Esophagus muscularis mucosa (tissue), 4 donors: ENCODE data around the gene UBE2E2. TPM values are rescaled to one million over a fixed set of nuclear protein-coding genes. Genes with fewer than 3 reads are reported as not detected.

Source experiments
- DNase-seq: peaks from one replicate; pipeline ENCODE4 v3.0.0-alpha.2; 2017; ENCODE audit errors: extremely low spot score
- H3K27ac ChIP-seq, 4 donors: fragments of 200-600 bp; sonication (generic); replicated peaks in 1 of 4; 1 replicate in 3 of 4; 2 replicates in 1 of 4; pipeline ENCODE4 v1.5.1; 2016 to 2019; ENCODE audit warnings: mild to moderate bottlenecking in 1 of 4
- H3K27me3 ChIP-seq, 4 donors: fragments of 200-600 bp; sonication (generic); one replicate each; pipeline versions ENCODE4 v1.5.1 to v1.6.0; 2016 to 2019
- H3K36me3 ChIP-seq, 4 donors: fragments of 200-600 bp; sonication (generic); one replicate each; pipeline ENCODE4 v1.5.1; 2016 to 2019
- H3K4me1 ChIP-seq, 4 donors: fragments of 200-600 bp; sonication (generic); one replicate each; pipeline ENCODE4 v1.5.1; 2016 to 2019
- H3K4me3 ChIP-seq, 4 donors: fragments of 200-600 bp; sonication (generic); 1 replicate in 2 of 4; 2 replicates in 2 of 4; pipeline ENCODE4 v1.5.1; 2016 to 2019; ENCODE audit warnings: mild to moderate bottlenecking in 4 of 4, moderate library complexity in 1 of 4
- H3K9me3 ChIP-seq, 4 donors: fragments of 200-600 bp; sonication (generic); 1 replicate in 3 of 4; 2 replicates in 1 of 4; pipeline ENCODE4 v1.5.1; 2016 to 2019
- EP300 ChIP-seq: sonication (generic); formaldehyde crosslinking; IDR thresholded peaks from one replicate; pipeline ENCODE4 v1.6.1; 2017; ENCODE audit warnings: antibody characterized with exemption
- POLR2A ChIP-seq: fragments of 450-650 bp; IDR thresholded peaks from one replicate; pipeline ENCODE4 v1.6.1; 2017; ENCODE audit warnings: antibody characterized with exemption, moderate library complexity, mild to moderate bottlenecking, low read depth
- POLR2AphosphoS5 ChIP-seq, 2 donors: sonication (generic); formaldehyde crosslinking; IDR thresholded peaks; one replicate each; pipeline ENCODE4 v1.6.1; 2017; ENCODE audit warnings: antibody characterized with exemption in 2 of 2
- WGBS: methylation state at CpG from one replicate; pipeline ENCODE4 v1.1.5; 2018; 5-methylcytosine and 5-hydroxymethylcytosine counted together
- intact Hi-C: fragments of 100-400 bp; cut with DNase I; formaldehyde crosslinking; loops from one replicate; pipeline ENCODE4 v1.15.1; 2023
- total RNA-seq, 4 donors: library from RNA; depleted of rRNA; stranded (reverse); fragments of >200 nt; gene quantifications; one replicate each; pipeline versions ENCODE4 v1.1.0 to v1.2.1, GENCODE V29; 2016
- TF ChIP-seq, protein P1 (sequence below), 3 experiments: fragments of 200-600 bp in 2 of 3; fragments of 450-650 bp in 1 of 3; sonication (generic) in 2 of 3; IDR thresholded peaks; one replicate each; pipeline ENCODE4 v1.5.1; 2017 to 2019; ENCODE audit warnings: antibody characterized with exemption in 3 of 3, mild to moderate bottlenecking in 2 of 3, moderate library complexity in 1 of 3

Gene UBE2E2
- total RNA-seq, 4 donors from 2014 or later, result 53.5 to 143 (median 90.3) TPM

DNA sequence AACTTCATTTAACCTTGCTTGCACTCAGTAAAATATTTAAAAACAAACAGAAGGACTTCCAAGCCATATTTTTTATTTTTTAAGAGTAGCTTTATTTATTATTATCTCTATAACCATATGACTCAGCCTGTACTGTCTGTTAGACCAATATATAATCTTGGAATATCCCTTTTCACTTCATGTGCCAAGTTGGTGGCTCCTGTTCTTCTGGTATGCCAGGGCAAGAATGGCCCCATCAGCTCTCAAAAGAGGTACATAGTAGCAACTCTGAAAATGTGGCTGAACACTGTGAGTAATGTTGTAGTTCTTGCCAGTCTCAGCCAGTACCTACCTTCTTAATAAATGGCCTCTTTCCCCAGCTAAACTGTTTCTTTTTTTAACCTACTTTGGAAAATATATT is 345.6 kb downstream of the UBE2E2 start:
- intact Hi-C loops, result no loop called here
- no peaks in the 10 kb centered on the region for H3K36me3 ChIP-seq
- H3K27ac ChIP-seq, result no peak overlapping the region
- no peaks in the 10 kb centered on the region for H3K27me3 ChIP-seq
- DNase-seq, result no peak
- H3K4me1 ChIP-seq, result no peaks in the 10 kb centered on the region
- no peak overlapping the region for H3K4me3 ChIP-seq
- TF ChIP-seq POLR2AphosphoS5 (IDR thresholded peaks at IDR 0.05) (no peak), EP300 (no peak), POLR2A (no peak)
- TF ChIP-seq, protein P1, sequence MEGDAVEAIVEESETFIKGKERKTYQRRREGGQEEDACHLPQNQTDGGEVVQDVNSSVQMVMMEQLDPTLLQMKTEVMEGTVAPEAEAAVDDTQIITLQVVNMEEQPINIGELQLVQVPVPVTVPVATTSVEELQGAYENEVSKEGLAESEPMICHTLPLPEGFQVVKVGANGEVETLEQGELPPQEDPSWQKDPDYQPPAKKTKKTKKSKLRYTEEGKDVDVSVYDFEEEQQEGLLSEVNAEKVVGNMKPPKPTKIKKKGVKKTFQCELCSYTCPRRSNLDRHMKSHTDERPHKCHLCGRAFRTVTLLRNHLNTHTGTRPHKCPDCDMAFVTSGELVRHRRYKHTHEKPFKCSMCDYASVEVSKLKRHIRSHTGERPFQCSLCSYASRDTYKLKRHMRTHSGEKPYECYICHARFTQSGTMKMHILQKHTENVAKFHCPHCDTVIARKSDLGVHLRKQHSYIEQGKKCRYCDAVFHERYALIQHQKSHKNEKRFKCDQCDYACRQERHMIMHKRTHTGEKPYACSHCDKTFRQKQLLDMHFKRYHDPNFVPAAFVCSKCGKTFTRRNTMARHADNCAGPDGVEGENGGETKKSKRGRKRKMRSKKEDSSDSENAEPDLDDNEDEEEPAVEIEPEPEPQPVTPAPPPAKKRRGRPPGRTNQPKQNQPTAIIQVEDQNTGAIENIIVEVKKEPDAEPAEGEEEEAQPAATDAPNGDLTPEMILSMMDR (IDR thresholded peaks at IDR 0.05), result no peak
- no peaks in the 10 kb centered on the region for H3K9me3 ChIP-seq

GRCh38 chr3:23549148-23549910 is 346.2 kb downstream of the UBE2E2 start:
- 95% methylated on average over 8 of the region's 8 CpGs for WGBS
- no peak overlapping the region for H3K27ac ChIP-seq
- H3K4me1 ChIP-seq, result no peaks in the 10 kb centered on the region
- H3K9me3 ChIP-seq, result no peaks in the 10 kb centered on the region
- no peaks in the 10 kb centered on the region for H3K27me3 ChIP-seq
- intact Hi-C loops, result no loop called here
- DNase-seq, result no peak
- H3K36me3 ChIP-seq, result no peaks in the 10 kb centered on the region
- no peak overlapping the region for H3K4me3 ChIP-seq
- TF ChIP-seq POLR2AphosphoS5 (IDR thresholded peaks at IDR 0.05) (no peak), EP300 (no peak), POLR2A (no peak)
- TF ChIP-seq, protein P1 (IDR thresholded peaks at IDR 0.05), result no peak

- Histone ChIP-seq H3K36me3 (no peaks in the 10 kb centered on the region), H3K4me3 (no peak overlapping the region), H3K4me1 (no peaks in the 10 kb centered on the region), H3K27me3 (no peaks in the 10 kb centered on the region), H3K9me3 (no peaks in the 10 kb centered on the region), H3K27ac (no peak overlapping the region)
- no peak for TF ChIP-seq EP300
- TF ChIP-seq POLR2A, result no peak
- TF ChIP-seq POLR2AphosphoS5 (IDR thresholded peaks at IDR 0.05), result no peak
- TF ChIP-seq, protein P1 (IDR thresholded peaks at IDR 0.05), result no peak
- 100% methylated on average over 1 of the region's 1 CpG for WGBS
- no peak for DNase-seq
- intact Hi-C loops, result no loop called here
Measured at GRCh38 chr3:23550402-23550801, 347.3 kb downstream of the UBE2E2 start.

GRCh38 chr3:23552506-23552905 is 349.4 kb downstream of the UBE2E2 start:
- intact Hi-C loops, result no loop called here
- WGBS, result 82% methylated on average over 1 of the region's 1 CpG
- no peaks in the 10 kb centered on the region for H3K36me3 ChIP-seq
- no peak overlapping the region for H3K27ac ChIP-seq
- no peaks in the 10 kb centered on the region for H3K27me3 ChIP-seq
- H3K4me3 ChIP-seq, result no peak overlapping the region
- H3K4me1 ChIP-seq, result no peaks in the 10 kb centered on the region
- TF ChIP-seq POLR2A (no peak), EP300 (no peak), POLR2AphosphoS5 (IDR thresholded peaks at IDR 0.05) (no peak)
- TF ChIP-seq, protein P1 (IDR thresholded peaks at IDR 0.05), result no peak
- no peaks in the 10 kb centered on the region for H3K9me3 ChIP-seq
- no peak for DNase-seq

GRCh38 chr3:23553353-23553752 is 350.2 kb downstream of the UBE2E2 start:
- intact Hi-C loops, result no loop called here
- H3K27ac ChIP-seq, result no peak overlapping the region
- no peaks in the 10 kb centered on the region for H3K9me3 ChIP-seq
- no peak for TF ChIP-seq EP300
- TF ChIP-seq POLR2A, result no peak
- TF ChIP-seq, protein P1 (IDR thresholded peaks at IDR 0.05), result no peak
- no peak for TF ChIP-seq POLR2AphosphoS5 (IDR thresholded peaks at IDR 0.05)
- DNase-seq, result no peak
- no peaks in the 10 kb centered on the region for H3K4me1 ChIP-seq
- H3K4me3 ChIP-seq, result no peak overlapping the region
- no peaks in the 10 kb centered on the region for H3K27me3 ChIP-seq
- 90% methylated on average over 3 of the region's 3 CpGs for WGBS
- H3K36me3 ChIP-seq, result no peaks in the 10 kb centered on the region
